B cell (primary cell): Measurements from ENCODE around the gene CROCC. TPM values are rescaled to one million over a fixed set of nuclear protein-coding genes. Genes with fewer than 3 reads are reported as not detected.

Experiments used
- ATAC-seq: fragments of 200-7000 bp; cut with Tn5 transposase; one replicate; pipeline ENCODE4 v1.10.0; 2021; ENCODE audit warnings: low read depth, mild to moderate bottlenecking, moderate number of reproducible peaks, moderate library complexity
- CTCF ChIA-PET: fragments of 350-600 bp; sonication (Branson Sonifier 250); formaldehyde crosslinking; loops from one replicate; lab custom pipeline; 2021; ENCODE audit warnings: antibody characterized with exemption, inconsistent platforms; lab: Charles Lee
- POLR2A ChIA-PET: fragments of 350-600 bp; sonication (Branson Sonifier 250); formaldehyde crosslinking; loops from one replicate; lab custom pipeline; 2021; ENCODE audit warnings: antibody characterized with exemption; lab: Charles Lee
- DNase-seq: peaks from one replicate; pipeline ENCODE4 v3.0.0; 2013
- H2AFZ ChIP-seq: 2 replicates; pipeline ENCODE4 v1.6.1; 2012; ENCODE audit warnings: mild to moderate bottlenecking, low read depth, low read length; ENCODE audit not compliant: insufficient read depth, poor library complexity, severe bottlenecking
- H3K27ac ChIP-seq, 2 donors: 1 replicate in 1 of 2; 2 replicates in 1 of 2; pipeline ENCODE4 v1.5.1; 2012 to 2013; ENCODE audit warnings: low read length in 2 of 2, mild to moderate bottlenecking in 2 of 2, moderate library complexity in 1 of 2
- H3K27me3 ChIP-seq, 4 experiments: fragments of 200-600 bp in 1 of 4; sonication (generic) in 1 of 4; replicated peaks in 1 of 4; 1 replicate in 2 of 4; 2 replicates in 2 of 4; pipeline versions ENCODE4 v1.6.1 to v1.7.0; 2013 to 2016; ENCODE audit warnings: low read length in 3 of 4, mild to moderate bottlenecking in 2 of 4, mixed read lengths in 1 of 4, moderate library complexity in 1 of 4; ENCODE audit not compliant: insufficient read depth in 4 of 4, control insufficient read depth in 3 of 4; ENCODE audit errors: control extremely low read depth in 1 of 4
- H3K36me3 ChIP-seq, 2 experiments: replicated peaks in 1 of 2; 1 replicate in 1 of 2; 2 replicates in 1 of 2; pipeline versions ENCODE4 v1.6.1 to v1.7.1; 2013; ENCODE audit warnings: low read length in 1 of 2; ENCODE audit not compliant: insufficient read depth in 2 of 2, control insufficient read depth in 1 of 2; ENCODE audit errors: control extremely low read depth in 1 of 2, extremely low read depth in 1 of 2
- H3K4me1 ChIP-seq, 2 donors: fragments of 200-600 bp in 1 of 2; sonication (generic) in 1 of 2; 1 replicate in 1 of 2; 2 replicates in 1 of 2; pipeline versions ENCODE4 v1.5.1 to v1.6.1; 2013 to 2017; ENCODE audit warnings: low read length in 2 of 2; ENCODE audit not compliant: control insufficient read depth in 2 of 2, insufficient read depth in 2 of 2
- H3K4me2 ChIP-seq: replicated peaks from 2 replicates; pipeline ENCODE3; 2012; ENCODE audit warnings: mild to moderate bottlenecking, low read depth, low read length; ENCODE audit not compliant: poor library complexity, severe bottlenecking
- H3K4me3 ChIP-seq, 5 experiments: fragments of 200-600 bp in 1 of 5; sonication (generic) in 1 of 5; 1 replicate in 3 of 5; 2 replicates in 2 of 5; pipeline versions ENCODE4 v1.5.1 to v1.7.0; 2011 to 2016; ENCODE audit warnings: low read length in 4 of 5, mild to moderate bottlenecking in 4 of 5, low read depth in 2 of 5, control low read depth in 1 of 5, moderate library complexity in 1 of 5; ENCODE audit not compliant: insufficient read depth in 1 of 5; ENCODE audit errors: control extremely low read depth in 1 of 5, extremely low read depth in 1 of 5
- H3K79me2 ChIP-seq: fragments of 200-600 bp; sonication (generic); one replicate; pipeline ENCODE4 v1.6.0; 2016; ENCODE audit warnings: low read length; ENCODE audit not compliant: control insufficient read depth, insufficient read depth
- H3K9ac ChIP-seq: fragments of 200-600 bp; sonication (generic); 2 replicates; pipeline ENCODE4 v1.6.1; 2017; ENCODE audit warnings: mild to moderate bottlenecking, low read length, moderate library complexity
- H3K9me3 ChIP-seq, 3 donors: one replicate each; pipeline versions ENCODE4 v1.6.1 to v1.7.1; 2013; ENCODE audit warnings: low read length in 2 of 3; ENCODE audit not compliant: control insufficient read depth in 2 of 3, insufficient read depth in 1 of 3; ENCODE audit errors: control extremely low read depth in 1 of 3
- H4K20me1 ChIP-seq: 2 replicates; pipeline ENCODE4 v1.6.0; 2012; ENCODE audit warnings: mild to moderate bottlenecking, low read length; ENCODE audit not compliant: insufficient read depth, control insufficient read depth, poor library complexity, severe bottlenecking
- H3K27ac Mint-ChIP-seq: one replicate; pipeline ENCODE4 v1.8.0; 2021; ENCODE audit warnings: mixed read lengths
- H3K27me3 Mint-ChIP-seq: one replicate; pipeline ENCODE4 v1.8.0; 2021; ENCODE audit warnings: mixed read lengths
- H3K4me1 Mint-ChIP-seq: one replicate; pipeline ENCODE4 v1.8.0; 2021; ENCODE audit warnings: mixed read lengths
- H3K4me3 Mint-ChIP-seq: one replicate; pipeline ENCODE4 v1.8.0; 2021; ENCODE audit warnings: mixed read lengths
- H3K9me3 Mint-ChIP-seq: one replicate; pipeline ENCODE4 v1.8.0; 2022; ENCODE audit warnings: mixed read lengths; ENCODE audit not compliant: insufficient read depth
- EZH2 ChIP-seq: IDR thresholded peaks from 2 replicates; pipeline ENCODE4 v1.6.1; 2012; ENCODE audit warnings: borderline replicate concordance, low read depth, mild to moderate bottlenecking, moderate library complexity, low read length; ENCODE audit not compliant: insufficient read depth, poor library complexity, severe bottlenecking
- WGBS: methylation state at CpG from one replicate; pipeline ENCODE4 v1.1.5; 2013; ENCODE audit warnings: missing lambda C conversion rate; ENCODE audit not compliant: insufficient coverage; 5-methylcytosine and 5-hydroxymethylcytosine counted together
- intact Hi-C: fragments of 100-400 bp; cut with micrococcal nuclease; formaldehyde crosslinking; loops from one replicate; pipeline ENCODE4 v1.10.0; 2022
- polyA plus RNA-seq: library from polyadenylated mRNA; depleted of rRNA; stranded (reverse); fragments of >200 nt; gene quantifications from 2 replicates; pipeline ENCODE4 v1.2.3, GENCODE V29; 2012
- total RNA-seq, 2 donors: library from RNA; stranded (reverse); fragments of 120-200 nt in 1 of 2; gene quantifications; 1 replicate in 1 of 2; 2 replicates in 1 of 2; pipeline versions ENCODE4 v1.2.3 to v1.2.4, GENCODE V29; 2013 to 2022
- TF ChIP-seq, protein P1 (sequence below): fragments of 200-600 bp; IDR thresholded peaks from one replicate; pipeline ENCODE4 v1.8.0; 2022; ENCODE audit warnings: antibody characterized with exemption, mild to moderate bottlenecking

Gene CROCC
- total and polyA plus RNA-seq, 2 donors (not counting 1 experiment from before 2014, with no cell fraction given) = 66.2 to 120 TPM

DNA sequence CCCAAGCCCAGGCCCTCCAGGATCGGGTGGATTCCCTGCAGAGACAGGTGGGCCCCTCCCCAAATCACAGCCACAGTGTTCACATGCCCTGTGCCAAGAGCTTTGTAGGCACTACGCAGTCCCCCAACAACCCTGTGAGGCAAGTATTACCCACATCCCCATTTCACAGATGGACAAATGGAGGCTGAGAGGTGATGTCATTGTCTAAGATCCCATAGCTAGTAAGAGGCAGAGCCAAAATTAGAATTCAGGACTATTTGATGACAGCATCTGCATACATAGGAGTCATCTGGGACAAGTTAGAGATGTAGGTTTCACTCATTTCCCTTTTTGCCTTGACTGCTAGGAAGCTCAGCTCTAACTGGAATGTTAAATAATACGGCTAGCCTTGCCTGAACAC, 46.6 kb downstream of the CROCC start:
- no peak overlapping the region for H3K4me2 ChIP-seq
- intact Hi-C loops = no loop called here
- no peak overlapping the region for H3K4me3 ChIP-seq
- H3K4me1 Mint-ChIP-seq = no peaks in the 10 kb centered on the region
- H3K9ac ChIP-seq = no peak overlapping the region
- H3K4me1 ChIP-seq = no peaks in the 10 kb centered on the region
- H2AFZ ChIP-seq = no peak overlapping the region
- peaks cover 0 to 6% of the 10 kb centered on the region in 2 experiments for H3K36me3 ChIP-seq
- ChIA-PET POLR2A (no interaction called here), CTCF (no interaction called here)
- no peaks in the 10 kb centered on the region for H3K9me3 ChIP-seq
- no peaks in the 10 kb centered on the region for H4K20me1 ChIP-seq
- no peaks in the 10 kb centered on the region for H3K27me3 ChIP-seq
- no peak overlapping the region for H3K4me3 Mint-ChIP-seq
- no peak for TF ChIP-seq EZH2
- TF ChIP-seq, protein P1, sequence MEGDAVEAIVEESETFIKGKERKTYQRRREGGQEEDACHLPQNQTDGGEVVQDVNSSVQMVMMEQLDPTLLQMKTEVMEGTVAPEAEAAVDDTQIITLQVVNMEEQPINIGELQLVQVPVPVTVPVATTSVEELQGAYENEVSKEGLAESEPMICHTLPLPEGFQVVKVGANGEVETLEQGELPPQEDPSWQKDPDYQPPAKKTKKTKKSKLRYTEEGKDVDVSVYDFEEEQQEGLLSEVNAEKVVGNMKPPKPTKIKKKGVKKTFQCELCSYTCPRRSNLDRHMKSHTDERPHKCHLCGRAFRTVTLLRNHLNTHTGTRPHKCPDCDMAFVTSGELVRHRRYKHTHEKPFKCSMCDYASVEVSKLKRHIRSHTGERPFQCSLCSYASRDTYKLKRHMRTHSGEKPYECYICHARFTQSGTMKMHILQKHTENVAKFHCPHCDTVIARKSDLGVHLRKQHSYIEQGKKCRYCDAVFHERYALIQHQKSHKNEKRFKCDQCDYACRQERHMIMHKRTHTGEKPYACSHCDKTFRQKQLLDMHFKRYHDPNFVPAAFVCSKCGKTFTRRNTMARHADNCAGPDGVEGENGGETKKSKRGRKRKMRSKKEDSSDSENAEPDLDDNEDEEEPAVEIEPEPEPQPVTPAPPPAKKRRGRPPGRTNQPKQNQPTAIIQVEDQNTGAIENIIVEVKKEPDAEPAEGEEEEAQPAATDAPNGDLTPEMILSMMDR = no peak
- DNase-seq (no peak), ATAC-seq (no peak)
- H3K79me2 ChIP-seq = no peaks in the 10 kb centered on the region
- H3K27me3 Mint-ChIP-seq = no peaks in the 10 kb centered on the region
- H3K9me3 Mint-ChIP-seq = no peaks in the 10 kb centered on the region
- no peak overlapping the region for H3K27ac ChIP-seq
- no peak overlapping the region for H3K27ac Mint-ChIP-seq
- no CpG with 5 or more reads among the region's 3 CpGs for WGBS

DNA sequence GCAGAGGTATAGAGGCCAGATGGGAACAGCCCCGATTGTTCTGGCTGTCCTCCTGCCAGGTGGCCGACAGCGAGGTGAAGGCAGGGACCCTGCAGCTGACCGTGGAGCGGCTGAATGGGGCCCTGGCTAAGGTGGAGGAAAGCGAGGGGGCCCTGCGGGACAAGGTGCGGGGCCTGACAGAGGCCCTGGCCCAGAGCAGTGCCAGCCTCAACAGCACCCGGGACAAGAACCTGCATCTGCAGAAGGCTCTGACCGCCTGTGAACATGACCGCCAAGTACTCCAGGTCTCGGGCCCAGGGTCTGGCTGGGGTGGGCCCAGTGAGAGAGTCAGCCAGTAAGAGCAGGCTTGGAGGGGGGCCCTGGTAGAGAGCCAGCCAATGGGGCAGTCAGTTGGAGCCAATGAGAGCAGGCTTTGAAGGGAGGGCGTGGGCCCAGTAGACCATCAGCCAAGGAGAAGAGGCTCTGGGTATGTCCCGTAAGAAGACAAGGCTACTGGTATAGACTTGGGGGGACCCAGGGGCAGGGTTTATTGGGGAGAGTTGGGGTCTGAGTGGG, 47.4 kb downstream of the CROCC start:
- intact Hi-C loops = no loop called here
- Mint-ChIP-seq H3K4me3 (no peak overlapping the region), H3K9me3 (no peaks in the 10 kb centered on the region), H3K4me1 (no peaks in the 10 kb centered on the region), H3K27ac (no peak overlapping the region), H3K27me3 (no peaks in the 10 kb centered on the region)
- Histone ChIP-seq H2AFZ (no peak overlapping the region), H3K79me2 (no peaks in the 10 kb centered on the region), H4K20me1 (no peaks in the 10 kb centered on the region), H3K36me3 (peaks cover 0 to 6% of the 10 kb centered on the region in 2 experiments), H3K27ac (no peak overlapping the region), H3K4me2 (no peak overlapping the region), H3K27me3 (no peaks in the 10 kb centered on the region), H3K9me3 (no peaks in the 10 kb centered on the region), H3K4me3 (no peak overlapping the region), H3K4me1 (no peaks in the 10 kb centered on the region), H3K9ac (no peak overlapping the region)
- 96% methylated on average over 14 of the region's 14 CpGs for WGBS
- TF ChIP-seq, protein P1 = no peak
- no peak for TF ChIP-seq EZH2
- no peak for DNase-seq
- ATAC-seq = no peak
- POLR2A ChIA-PET = no interaction called here
- CTCF ChIA-PET = no interaction called here
